Inferior parietal cortex (tissue), 1 donor: ENCODE data around the gene GPI.
"Not testable (repeated sequence)": the region's sequence is repeated elsewhere in the genome, so short reads cannot be mapped to it uniquely, and the experiment has no call there.

Experiments used
- DNase-seq: peaks from one replicate; pipeline ENCODE4 v3.0.0-alpha.2; 2016; ENCODE audit errors: extremely low spot score

Gene GPI

GRCh38 chr19:34364830-34365462, at the start of gene GPI:
TSS of gene GPI (plus strand) at chr19:34365196. CDS start at chr19:34365267, 71 bp downstream.
- peak; percentile 46 for DNase-seq

DNA sequence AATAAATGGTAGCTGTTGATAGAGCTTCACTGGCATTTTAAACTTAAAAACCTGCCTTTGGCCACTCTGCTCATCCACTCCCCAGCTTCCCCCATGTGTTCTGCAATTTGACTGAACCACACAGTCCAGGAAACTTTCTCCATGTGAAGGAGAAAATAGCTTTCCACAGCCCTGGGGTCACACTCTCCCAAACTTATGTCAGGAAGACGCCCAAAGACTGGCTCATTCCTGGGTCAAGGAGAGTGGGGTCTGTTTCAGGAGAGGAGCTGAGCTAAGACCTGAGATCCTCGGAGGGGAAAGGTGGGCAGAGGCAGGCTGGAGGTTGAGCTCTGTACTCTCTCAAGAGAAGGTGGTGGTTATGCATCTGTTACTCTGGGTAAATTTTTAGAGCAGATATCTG, 48.7 kb upstream of the GPI start:
- DNase-seq, result no peak

GRCh38 chr19:34316741-34317301, 48.2 kb upstream of the GPI start:
- no peak for DNase-seq

- DNase-seq, result no peak
Measured at GRCh38 chr19:34317311-34317927, 47.6 kb upstream of the GPI start.

GRCh38 chr19:34319230-34319585, 45.8 kb upstream of the GPI start:
- DNase-seq, result no peak

DNA sequence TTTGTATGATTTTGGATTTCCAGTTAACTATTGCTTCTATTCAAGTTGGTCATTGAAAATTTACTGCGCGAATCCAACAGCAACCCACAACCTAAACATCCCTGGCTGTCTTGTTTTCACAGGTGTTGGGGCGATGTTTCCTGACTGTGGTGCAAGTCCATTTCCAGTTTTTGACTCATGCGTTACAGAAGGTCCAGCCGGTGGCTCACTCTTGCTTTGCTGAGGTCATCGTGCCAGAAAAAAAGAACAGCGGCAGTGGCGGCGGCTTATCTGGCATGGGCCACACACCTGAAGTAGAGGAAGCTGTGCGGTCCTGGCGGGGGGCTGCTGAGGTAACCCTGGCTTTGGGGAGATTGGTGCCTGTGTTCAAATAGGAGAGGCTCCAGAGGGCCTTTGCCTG, 45.2 kb upstream of the GPI start:
- DNase-seq, result no peak

DNA sequence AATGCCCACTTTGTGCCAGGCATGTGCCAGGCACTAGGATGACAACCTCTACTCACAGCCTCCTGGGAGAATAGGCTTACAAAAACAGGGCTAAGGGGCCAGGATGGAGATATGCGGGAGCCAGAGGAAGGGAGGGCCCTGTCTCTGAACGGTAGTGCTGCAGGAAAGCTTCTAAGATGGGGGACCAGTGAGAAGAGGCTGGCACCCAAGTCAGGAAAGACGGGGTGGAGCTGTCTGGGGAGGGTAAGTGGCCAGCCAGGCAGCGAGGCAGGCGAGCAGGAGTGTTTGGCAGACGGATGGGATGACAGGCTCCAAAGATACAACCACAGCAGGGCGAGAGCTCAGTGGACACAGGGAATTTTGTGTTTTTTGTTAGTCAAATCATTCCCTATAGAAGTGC, 44.7 kb upstream of the GPI start:
- DNase-seq, result no peak

GRCh38 chr19:34321735-34322134, 43.3 kb upstream of the GPI start:
- no peak for DNase-seq

GRCh38 chr19:34323433-34324204, 41.4 kb upstream of the GPI start:
- DNase-seq, result no peak

- no peak for DNase-seq
Measured at GRCh38 chr19:34324320-34324719, 40.7 kb upstream of the GPI start.

GRCh38 chr19:34325181-34325580, 39.8 kb upstream of the GPI start:
- DNase-seq, result no peak

- no peak for DNase-seq
Measured at GRCh38 chr19:34325981-34326787, 38.8 kb upstream of the GPI start.

GRCh38 chr19:34327851-34328250, 37.1 kb upstream of the GPI start:
- DNase-seq, result no peak

DNA sequence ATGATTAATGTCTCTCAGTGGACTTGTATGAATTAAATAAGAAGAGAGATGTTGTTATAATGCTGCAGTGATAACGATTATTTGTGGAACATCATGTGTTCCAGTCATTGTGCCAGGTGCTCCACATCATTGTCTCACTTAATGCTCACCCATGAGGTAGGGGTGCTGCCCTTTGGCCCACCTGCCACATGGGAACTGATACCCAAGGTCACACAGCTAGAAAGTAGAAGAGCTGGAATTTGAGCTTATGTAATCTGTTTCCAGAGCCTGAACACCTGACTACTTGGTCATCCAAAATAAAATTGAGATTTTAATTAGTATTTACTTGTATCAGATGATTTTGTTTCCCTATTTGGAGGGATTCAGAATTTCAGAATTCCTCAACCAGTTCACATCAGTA, 36.0 kb upstream of the GPI start:
- no peak for DNase-seq

- DNase-seq, result no peak
Measured at GRCh38 chr19:34330116-34330515, 34.9 kb upstream of the GPI start.

DNA sequence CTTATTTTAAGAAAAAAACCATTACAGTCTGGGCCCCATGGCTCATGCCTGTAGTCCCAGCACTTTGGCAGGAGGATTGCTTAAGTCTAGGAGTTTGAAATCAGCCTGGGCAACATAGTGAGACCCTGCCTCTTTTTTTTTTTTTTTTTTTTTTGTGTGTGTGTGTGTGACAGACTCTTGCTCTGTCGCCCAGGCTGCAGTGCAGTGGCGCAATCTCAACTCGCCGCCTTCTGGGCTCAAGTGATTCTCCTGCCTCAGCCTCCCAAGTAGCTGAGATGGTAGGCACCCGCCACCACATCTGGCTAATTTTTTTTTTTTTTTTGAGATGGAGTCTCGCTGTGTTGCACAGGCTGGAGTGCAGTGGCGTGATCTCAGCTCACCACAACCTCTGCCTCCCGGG, 34.4 kb upstream of the GPI start:
- not testable (repeated sequence) for DNase-seq

DNA sequence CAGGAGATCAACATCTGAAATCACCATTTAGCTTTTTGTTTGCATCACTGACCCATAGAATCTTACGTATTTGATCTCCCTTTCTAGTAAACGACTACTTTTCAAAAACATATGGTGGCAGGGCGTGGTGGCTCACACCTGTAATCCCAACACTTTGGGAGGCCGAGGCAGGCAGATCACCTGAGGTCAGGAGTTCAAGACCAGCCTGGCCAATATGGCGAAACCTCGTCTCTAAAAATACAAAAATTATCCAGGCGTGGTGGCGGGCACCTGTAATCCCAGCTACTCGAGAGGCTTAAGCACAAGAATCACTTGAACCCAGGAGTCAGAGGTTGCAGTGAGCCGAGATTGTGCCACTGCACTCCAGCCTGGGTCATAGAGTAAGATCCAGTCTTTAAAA, 33.4 kb upstream of the GPI start:
- not testable (repeated sequence) for DNase-seq

DNA sequence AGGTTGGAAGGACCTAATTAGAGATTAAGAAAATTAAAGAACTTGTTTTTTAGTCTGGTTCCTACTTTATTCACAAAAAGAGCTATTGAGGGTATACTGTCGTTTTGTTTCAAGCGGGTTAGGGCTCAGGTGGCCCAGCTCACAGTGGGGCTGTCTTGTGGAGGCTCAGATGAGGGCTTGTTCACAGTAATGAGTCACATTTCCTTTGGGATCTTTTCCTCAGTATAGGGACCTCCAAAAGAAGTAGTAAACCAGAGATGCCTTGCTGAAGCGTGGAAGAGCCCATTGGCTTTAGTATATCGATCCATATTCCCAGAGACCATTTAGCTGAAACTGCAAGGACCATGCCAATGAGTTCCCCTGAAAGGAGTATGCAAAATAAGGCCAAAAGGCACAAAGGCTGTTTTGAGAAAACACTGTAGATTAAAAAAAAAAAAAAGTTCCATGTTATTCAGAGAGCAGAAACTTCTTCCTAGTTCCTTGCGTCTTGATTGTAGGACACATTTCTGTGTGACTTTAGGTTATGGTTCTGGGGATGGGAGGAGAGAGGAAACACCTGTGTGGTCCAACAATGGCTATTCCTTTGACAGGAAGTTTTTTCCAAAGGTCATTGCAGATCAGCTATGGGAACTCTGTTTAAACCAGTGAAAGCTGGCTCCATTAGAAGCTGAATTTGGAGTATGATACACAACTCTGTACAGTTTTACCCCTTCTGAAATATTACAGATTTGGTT, 32.8 kb upstream of the GPI start:
- DNase-seq, result no peak

GRCh38 chr19:34335914-34336313, 29.1 kb upstream of the GPI start:
- no peak for DNase-seq

DNA sequence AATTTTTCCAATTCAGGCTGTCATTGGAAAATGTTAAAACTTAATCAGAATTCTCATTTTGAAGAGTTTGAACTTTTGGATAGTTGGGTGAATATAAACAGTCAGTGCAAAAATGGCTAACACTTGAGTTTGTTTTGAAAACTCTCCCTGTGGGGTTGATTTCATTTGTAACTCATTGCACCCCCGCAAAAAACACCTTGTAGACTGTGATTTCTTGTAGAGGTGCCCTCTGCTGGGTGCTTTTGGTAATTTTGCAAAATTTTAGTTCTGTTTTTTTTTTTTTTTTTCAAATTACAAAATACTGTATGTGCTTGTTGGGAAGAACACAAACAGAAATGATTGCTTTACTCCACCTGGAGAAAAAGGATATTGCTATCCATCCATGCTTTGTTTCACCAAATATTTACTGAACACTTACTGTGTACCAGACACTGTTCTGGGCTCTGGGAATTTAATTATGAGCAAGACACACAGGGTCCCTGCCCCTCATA, 28.2 kb upstream of the GPI start:
- peak; percentile 55 for DNase-seq

- DNase-seq, result no peak
Measured at GRCh38 chr19:34337739-34338138, 27.3 kb upstream of the GPI start.
